NCI-H226 (cell line): ENCODE data around the gene AUTS2.
A peak's percentile ranks its signal among the peaks of the same experiment; 100 is the strongest.

Experiments
- DNase-seq: peaks from one replicate; pipeline ENCODE4 v3.0.0-alpha.2; 2015

Gene AUTS2

GRCh38 chr7:70660819-70661191 lies 1062.5 kb downstream of the AUTS2 start:
- DNase-seq: no peak

- no peak for DNase-seq
Observed at GRCh38 chr7:70663680-70664079, 1065.4 kb downstream of the AUTS2 start.

- no peak for DNase-seq
Observed at GRCh38 chr7:70665997-70666396, 1067.7 kb downstream of the AUTS2 start.

- DNase-seq: no peak
Observed at GRCh38 chr7:70667406-70667805, 1069.1 kb downstream of the AUTS2 start.

GRCh38 chr7:70668606-70669358 lies 1070.5 kb downstream of the AUTS2 start:
- no peak for DNase-seq

- no peak for DNase-seq
Observed at GRCh38 chr7:70669854-70670253, 1071.6 kb downstream of the AUTS2 start.

- no peak for DNase-seq
Observed at GRCh38 chr7:70670288-70670687, 1072.0 kb downstream of the AUTS2 start.

GRCh38 chr7:70673778-70674570 lies 1075.7 kb downstream of the AUTS2 start:
- DNase-seq: peak; percentile 49

- DNase-seq: no peak
Observed at GRCh38 chr7:70674571-70675010, 1076.3 kb downstream of the AUTS2 start.

- DNase-seq: no peak
Observed at GRCh38 chr7:70676243-70676642, 1078.0 kb downstream of the AUTS2 start.

GRCh38 chr7:70678621-70679251 lies 1080.5 kb downstream of the AUTS2 start:
- DNase-seq: peak; percentile 63

GRCh38 chr7:70679661-70680060 lies 1081.4 kb downstream of the AUTS2 start:
- no peak for DNase-seq

GRCh38 chr7:70680306-70680705 lies 1082.0 kb downstream of the AUTS2 start:
- no peak for DNase-seq

GRCh38 chr7:70680743-70681468 lies 1082.6 kb downstream of the AUTS2 start:
- no peak for DNase-seq

GRCh38 chr7:70681469-70682350 lies 1083.4 kb downstream of the AUTS2 start:
- DNase-seq: no peak

GRCh38 chr7:70684173-70684572 lies 1085.9 kb downstream of the AUTS2 start:
- no peak for DNase-seq

- no peak for DNase-seq
Observed at GRCh38 chr7:70693321-70693685, 1095.0 kb downstream of the AUTS2 start.

GRCh38 chr7:70693686-70694433 lies 1095.6 kb downstream of the AUTS2 start:
- DNase-seq: peak; percentile 52

GRCh38 chr7:70694434-70694970 lies 1096.2 kb downstream of the AUTS2 start:
- no peak for DNase-seq

GRCh38 chr7:70694971-70695794 lies 1096.9 kb downstream of the AUTS2 start:
- DNase-seq: no peak
